Measurements from ENCODE around the gene SMCHD1. TPM values are rescaled to one million over a fixed set of nuclear protein-coding genes. Genes with fewer than 3 reads are reported as not detected.

The SMCHD1 gene
- total and polyA plus RNA-seq, 2 experiments from 2014 or later, result 18.9 to 54.2 TPM

DNA sequence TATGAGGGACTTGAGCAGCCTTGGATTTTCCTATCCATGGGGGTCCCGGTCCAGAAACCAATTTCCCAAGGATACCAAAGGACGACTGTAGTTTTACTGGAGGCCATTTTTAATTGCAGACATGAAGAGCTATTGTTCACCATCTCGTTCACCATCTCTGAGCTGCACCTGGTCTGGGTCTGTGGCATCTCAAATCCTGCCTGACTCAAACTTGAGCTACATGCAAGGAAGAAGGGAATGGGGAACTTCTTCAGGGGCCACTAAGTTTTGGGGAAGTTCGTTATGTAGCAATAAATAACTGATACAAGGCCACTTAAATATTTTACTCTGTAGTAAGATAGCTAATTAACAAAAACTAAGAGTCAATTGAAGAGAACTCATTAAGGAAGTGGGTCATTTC lies 2.1 kb upstream of the SMCHD1 start:
- peaks cover 31% of the 10 kb centered on the region for H3K27me3 ChIP-seq
- TF ChIP-seq, protein P1, sequence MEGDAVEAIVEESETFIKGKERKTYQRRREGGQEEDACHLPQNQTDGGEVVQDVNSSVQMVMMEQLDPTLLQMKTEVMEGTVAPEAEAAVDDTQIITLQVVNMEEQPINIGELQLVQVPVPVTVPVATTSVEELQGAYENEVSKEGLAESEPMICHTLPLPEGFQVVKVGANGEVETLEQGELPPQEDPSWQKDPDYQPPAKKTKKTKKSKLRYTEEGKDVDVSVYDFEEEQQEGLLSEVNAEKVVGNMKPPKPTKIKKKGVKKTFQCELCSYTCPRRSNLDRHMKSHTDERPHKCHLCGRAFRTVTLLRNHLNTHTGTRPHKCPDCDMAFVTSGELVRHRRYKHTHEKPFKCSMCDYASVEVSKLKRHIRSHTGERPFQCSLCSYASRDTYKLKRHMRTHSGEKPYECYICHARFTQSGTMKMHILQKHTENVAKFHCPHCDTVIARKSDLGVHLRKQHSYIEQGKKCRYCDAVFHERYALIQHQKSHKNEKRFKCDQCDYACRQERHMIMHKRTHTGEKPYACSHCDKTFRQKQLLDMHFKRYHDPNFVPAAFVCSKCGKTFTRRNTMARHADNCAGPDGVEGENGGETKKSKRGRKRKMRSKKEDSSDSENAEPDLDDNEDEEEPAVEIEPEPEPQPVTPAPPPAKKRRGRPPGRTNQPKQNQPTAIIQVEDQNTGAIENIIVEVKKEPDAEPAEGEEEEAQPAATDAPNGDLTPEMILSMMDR (IDR thresholded peaks at IDR 0.05; ENCODE audit: low read depth, low read length), result no peak

DNA sequence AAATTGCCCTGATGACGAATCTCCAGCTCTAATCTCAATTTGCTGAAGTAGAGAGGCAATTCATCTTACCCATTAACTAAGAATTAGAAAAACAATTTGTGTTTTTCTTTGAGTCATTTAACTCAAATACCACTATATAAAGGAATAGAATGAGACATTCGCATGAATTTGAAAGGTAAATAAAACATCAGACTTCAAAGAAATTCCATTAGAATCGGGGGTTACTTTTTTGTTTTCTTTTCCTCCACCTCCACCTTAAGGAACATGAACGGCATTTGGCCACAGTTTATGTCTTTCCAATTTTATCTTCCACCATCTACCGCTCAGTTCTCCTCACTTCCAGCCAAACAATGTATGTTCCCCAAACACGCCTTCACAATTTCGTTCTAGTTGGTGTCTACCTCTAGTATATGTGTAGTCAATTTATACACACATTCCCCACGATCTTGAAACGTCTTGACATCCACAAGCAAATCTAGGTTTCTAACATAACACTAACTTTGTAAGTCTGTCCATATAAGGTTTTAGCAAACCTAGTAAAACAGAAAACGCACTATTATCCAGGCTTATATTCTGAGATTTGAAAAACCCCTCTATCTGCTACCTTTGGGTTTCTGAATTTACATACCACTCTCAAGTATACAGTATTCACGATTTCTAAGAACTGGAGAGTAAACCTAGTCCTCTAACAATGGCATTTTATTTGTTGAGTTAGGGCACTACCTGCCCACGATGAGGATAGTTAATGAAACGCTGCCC lies 1.2 kb upstream of the SMCHD1 start:
- Histone ChIP-seq H3K4me1 (ENCODE audit: low read depth) (peaks cover 9% of the 10 kb centered on the region), H3K4me3 (peak overlapping the region; percentile 90), H3K9me3 (ENCODE audit: low read depth) (no peaks in the 10 kb centered on the region), H3K27me3 (peaks cover 31% of the 10 kb centered on the region), H3K27ac (no peak overlapping the region), H3K36me3 (no peaks in the 10 kb centered on the region)
- peak in 1 of 2 donors; percentile 13 for DNase-seq (ENCODE audit: low read depth in 1 of 2, low spot score in 1 of 2)
- TF ChIP-seq, protein P1 (IDR thresholded peaks at IDR 0.05; ENCODE audit: low read depth, low read length), result no peak

More for the DNA sequence above, 2.1 kb upstream of the SMCHD1 start:
- Histone ChIP-seq H3K4me1 (ENCODE audit: low read depth) (peaks cover 9% of the 10 kb centered on the region), H3K9me3 (ENCODE audit: low read depth) (no peaks in the 10 kb centered on the region), H3K36me3 (no peaks in the 10 kb centered on the region), H3K4me3 (no peak overlapping the region), H3K27ac (no peak overlapping the region)
- no peak for DNase-seq (ENCODE audit: low read depth in 1 of 2, low spot score in 1 of 2)

DNA sequence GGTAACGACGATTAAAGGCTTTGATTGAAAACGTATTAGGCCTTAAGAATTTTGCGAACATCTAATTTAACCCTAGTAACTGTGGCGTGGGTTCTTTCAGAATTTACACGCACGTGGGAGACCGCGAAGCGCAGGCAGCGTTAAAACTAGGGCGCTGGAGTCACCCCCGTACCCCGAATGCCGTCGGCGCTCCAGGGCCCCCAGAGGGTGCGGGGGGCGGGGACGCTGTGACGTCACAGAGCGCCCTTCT lies 673 bp upstream of the SMCHD1 start:
- H3K4me3 ChIP-seq, result peak overlapping the region; percentile 90
- H3K27ac ChIP-seq, result peak overlapping the region; percentile 98

DNA sequence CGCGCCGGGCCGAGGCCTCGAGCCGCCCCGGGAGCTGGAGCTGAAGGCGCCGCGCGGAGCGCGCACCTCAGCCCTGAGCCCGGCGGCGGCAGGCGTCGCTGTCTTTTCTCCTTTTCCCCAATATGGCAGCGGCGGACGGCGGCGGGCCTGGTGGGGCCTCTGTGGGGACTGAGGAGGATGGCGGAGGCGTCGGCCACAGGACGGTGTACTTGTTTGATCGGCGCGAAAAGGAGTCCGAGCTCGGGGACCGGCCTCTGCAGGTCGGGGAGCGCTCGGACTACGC lies 369 bp downstream of the SMCHD1 start:
- Histone ChIP-seq H3K27me3 (peaks cover 31% of the 10 kb centered on the region), H3K4me3 (peak overlapping the region; percentile 90), H3K27ac (peak overlapping the region; percentile 98), H3K4me1 (ENCODE audit: low read depth) (peaks cover 9% of the 10 kb centered on the region), H3K9me3 (ENCODE audit: low read depth) (no peaks in the 10 kb centered on the region), H3K36me3 (no peaks in the 10 kb centered on the region)
- DNase-seq (ENCODE audit: low read depth in 1 of 2, low spot score in 1 of 2), result no peak
- TF ChIP-seq, protein P1 (IDR thresholded peaks at IDR 0.05; ENCODE audit: low read depth, low read length), result no peak

More for the DNA sequence above, 673 bp upstream of the SMCHD1 start:
- Histone ChIP-seq H3K27me3 (peaks cover 31% of the 10 kb centered on the region), H3K9me3 (ENCODE audit: low read depth) (no peaks in the 10 kb centered on the region), H3K36me3 (no peaks in the 10 kb centered on the region), H3K4me1 (ENCODE audit: low read depth) (peaks cover 9% of the 10 kb centered on the region)
- DNase-seq (ENCODE audit: low read depth in 1 of 2, low spot score in 1 of 2), result no peak
- TF ChIP-seq, protein P1 (IDR thresholded peaks at IDR 0.05; ENCODE audit: low read depth, low read length), result no peak

DNA sequence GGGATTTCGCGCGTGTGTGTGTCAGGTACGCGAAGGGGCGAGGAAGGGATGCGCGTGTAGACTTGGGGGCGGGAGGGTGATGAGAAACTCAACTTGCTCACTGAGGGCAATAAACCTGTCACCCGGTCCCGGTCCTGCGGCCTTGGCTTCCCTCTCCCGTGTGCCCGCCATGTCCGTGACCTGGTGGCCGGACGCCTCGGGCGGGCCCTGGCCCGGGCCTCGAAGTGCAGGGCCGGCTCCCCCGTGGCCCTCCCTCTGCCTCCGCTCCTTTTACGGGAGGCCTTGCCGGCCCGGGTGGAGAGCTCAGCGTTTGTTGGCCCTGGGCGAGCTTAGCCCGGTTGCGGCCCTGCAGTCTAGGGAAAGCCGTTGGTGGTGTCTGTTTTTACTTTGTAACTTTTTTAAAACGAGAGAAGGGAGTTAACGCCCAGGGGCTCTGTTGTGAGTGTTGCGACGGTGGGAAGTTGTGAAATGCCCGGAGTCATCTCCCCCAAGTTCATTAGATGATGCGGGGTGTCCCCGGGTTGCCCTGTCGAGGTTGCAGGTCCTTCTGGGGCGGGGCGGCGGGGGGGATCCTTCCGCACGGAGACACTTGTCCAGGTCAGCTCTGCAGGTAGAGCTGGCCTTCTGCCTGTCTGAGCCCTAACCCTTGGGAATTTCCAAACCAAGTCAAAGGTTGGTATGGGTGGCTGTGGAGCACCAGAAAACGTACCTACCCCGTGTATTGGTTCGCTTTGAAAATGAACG lies 883 bp downstream of the SMCHD1 start:
- Histone ChIP-seq H3K9me3 (ENCODE audit: low read depth) (no peaks in the 10 kb centered on the region), H3K4me1 (ENCODE audit: low read depth) (peaks cover 9% of the 10 kb centered on the region), H3K4me3 (peak overlapping the region; percentile 90), H3K36me3 (no peaks in the 10 kb centered on the region), H3K27ac (peak overlapping the region; percentile 98), H3K27me3 (peaks cover 31% of the 10 kb centered on the region)
- TF ChIP-seq, protein P1 (IDR thresholded peaks at IDR 0.05; ENCODE audit: low read depth, low read length), result no peak
- DNase-seq (ENCODE audit: low read depth in 1 of 2, low spot score in 1 of 2), result peak; percentile 56 to 75

All from cardiac muscle cell (in vitro differentiated cells and primary cell).